H1 (cell line): ENCODE measurements around the gene TSHZ2. TPM values are rescaled to one million over a fixed set of nuclear protein-coding genes. Genes with fewer than 3 reads are reported as not detected.

Source experiments
- CTCF ChIA-PET: fragments of 300-600 bp; sonication (Branson Sonifier 250); formaldehyde crosslinking; loops from one replicate; lab custom pipeline; 2021; ENCODE audit not compliant: partially characterized antibody; lab: Charles Lee
- POLR2A ChIA-PET: fragments of 300-600 bp; sonication (Branson Sonifier 250); formaldehyde crosslinking; loops from one replicate; lab custom pipeline; 2021; ENCODE audit warnings: inconsistent platforms; ENCODE audit not compliant: partially characterized antibody; lab: Charles Lee
- DNase-seq, 2 experiments: peaks; one replicate each; pipeline versions ENCODE4 v3.0.0 to v3.0.0-alpha.2; 2010 to 2022; ENCODE audit warnings: low spot score in 2 of 2, low read depth in 1 of 2, mixed read lengths in 1 of 2
- FAIRE-seq: peaks from 2 replicates; lab custom pipeline; 2011; peaks lifted over from hg19 to GRCh38; lab: Jason Lieb, UNC
- H2AFZ ChIP-seq: 2 replicates; pipeline ENCODE4 v1.8.1; 2012; ENCODE audit warnings: low read length, inconsistent platforms
- H2AK5ac ChIP-seq: 2 replicates; pipeline ENCODE4 v1.6.1; 2013; ENCODE audit warnings: low read depth, low read length
- H2BK120ac ChIP-seq: replicated peaks from 2 replicates; pipeline ENCODE3; 2013; ENCODE audit warnings: low read depth, low read length, inconsistent platforms
- H2BK12ac ChIP-seq: 2 replicates; pipeline ENCODE4 v1.6.1; 2013; ENCODE audit warnings: low read depth, low read length
- H2BK15ac ChIP-seq: 2 replicates; pipeline ENCODE4 v1.6.1; 2013; ENCODE audit warnings: low read length
- H2BK20ac ChIP-seq: 2 replicates; pipeline ENCODE4 v1.6.1; 2013; ENCODE audit warnings: low read length
- H2BK5ac ChIP-seq: 2 replicates; pipeline ENCODE4 v1.6.1; 2013; ENCODE audit warnings: low read depth, low read length
- H3K14ac ChIP-seq: 2 replicates; pipeline ENCODE4 v1.6.1; 2013; ENCODE audit warnings: inconsistent platforms; ENCODE audit not compliant: insufficient read length
- H3K18ac ChIP-seq: 2 replicates; pipeline ENCODE4 v1.6.1; 2013; ENCODE audit warnings: low read length; ENCODE audit errors: extremely low read depth
- H3K23ac ChIP-seq: 2 replicates; pipeline ENCODE4 v1.6.1; 2013; ENCODE audit warnings: inconsistent platforms; ENCODE audit not compliant: insufficient read length
- H3K23me2 ChIP-seq: 2 replicates; pipeline ENCODE4 v1.6.1; 2013; ENCODE audit warnings: low read depth, low read length
- H3K27ac ChIP-seq: 2 replicates; pipeline ENCODE4 v1.6.1; 2011; ENCODE audit warnings: low read depth, low read length, inconsistent platforms
- H3K27me3 ChIP-seq, 4 experiments: replicated peaks in 1 of 4; 1 replicate in 1 of 4; 2 replicates in 3 of 4; pipeline versions ENCODE4 v1.6.1 to v1.8.1; 2011 to 2013; ENCODE audit warnings: low read length in 3 of 4, mild to moderate bottlenecking in 3 of 4, inconsistent platforms in 2 of 4, mixed read lengths in 2 of 4, moderate library complexity in 1 of 4; ENCODE audit not compliant: control insufficient read depth in 3 of 4, insufficient read depth in 3 of 4; ENCODE audit errors: extremely low read depth in 1 of 4
- H3K36me3 ChIP-seq, 4 experiments: 2 replicates each; pipeline versions ENCODE4 v1.6.1 to v1.8.1; 2011 to 2013; ENCODE audit warnings: mild to moderate bottlenecking in 4 of 4, low read length in 3 of 4, moderate library complexity in 2 of 4, control low read depth in 1 of 4, inconsistent platforms in 1 of 4; ENCODE audit not compliant: insufficient read depth in 4 of 4, control insufficient read depth in 2 of 4
- H3K4ac ChIP-seq: replicated peaks from 2 replicates; pipeline ENCODE3; 2013; ENCODE audit warnings: low read length, low read depth, mixed read lengths, inconsistent platforms; ENCODE audit not compliant: insufficient read length
- H3K4me1 ChIP-seq, 4 experiments: replicated peaks in 1 of 4; 1 replicate in 1 of 4; 2 replicates in 3 of 4; pipeline versions ENCODE4 v1.6.1 to v1.8.1; 2011 to 2013; ENCODE audit warnings: low read length in 3 of 4, inconsistent platforms in 2 of 4, mixed read lengths in 1 of 4; ENCODE audit not compliant: insufficient read depth in 4 of 4, control insufficient read depth in 3 of 4
- H3K4me2 ChIP-seq, 2 experiments: 2 replicates each; pipeline versions ENCODE4 v1.6.1 to v1.8.1; 2011 to 2013; ENCODE audit warnings: low read depth in 2 of 2, low read length in 2 of 2, control low read depth in 1 of 2, inconsistent platforms in 1 of 2, mild to moderate bottlenecking in 1 of 2; ENCODE audit not compliant: insufficient read depth in 1 of 2
- H3K4me3 ChIP-seq, 4 experiments: fragments of 200-600, 300-600 bp in 1 of 4; sonication (generic), shearing (Covaris generic), sonication (Bioruptor Twin) in 1 of 4; 2 replicates each; pipeline versions ENCODE4 v1.5.1 to v1.8.1; 2011 to 2016; ENCODE audit warnings: low read length in 4 of 4, low read depth in 3 of 4, control low read depth in 2 of 4, inconsistent platforms in 2 of 4, mild to moderate bottlenecking in 2 of 4, mixed read lengths in 1 of 4, moderate library complexity in 1 of 4; ENCODE audit not compliant: insufficient read depth in 2 of 4; ENCODE audit errors: extremely low read depth in 1 of 4
- H3K56ac ChIP-seq: replicated peaks from 2 replicates; pipeline ENCODE3; 2013; ENCODE audit warnings: low read depth, mild to moderate bottlenecking, mixed read lengths, low read length, inconsistent platforms; ENCODE audit not compliant: insufficient read length
- H3K79me1 ChIP-seq: 2 replicates; pipeline ENCODE4 v1.6.1; 2013; ENCODE audit warnings: low read depth, low read length, control low read depth
- H3K79me2 ChIP-seq, 2 experiments: 2 replicates each; pipeline versions ENCODE4 v1.6.1 to v1.8.1; 2012 to 2013; ENCODE audit warnings: low read length in 2 of 2, mild to moderate bottlenecking in 2 of 2, inconsistent platforms in 1 of 2; ENCODE audit not compliant: insufficient read depth in 2 of 2, control insufficient read depth in 1 of 2
- H3K9ac ChIP-seq, 4 experiments: replicated peaks in 1 of 4; 1 replicate in 1 of 4; 2 replicates in 3 of 4; pipeline versions ENCODE4 v1.6.1 to v1.8.1; 2011 to 2013; ENCODE audit warnings: low read depth in 3 of 4, low read length in 3 of 4, control low read depth in 2 of 4, mild to moderate bottlenecking in 2 of 4, moderate library complexity in 2 of 4, inconsistent platforms in 1 of 4; ENCODE audit errors: extremely low read depth in 1 of 4
- H3K9me3 ChIP-seq, 2 experiments: 2 replicates each; pipeline versions ENCODE4 v1.6.1 to v1.8.1; 2012 to 2013; ENCODE audit warnings: mild to moderate bottlenecking in 2 of 2, moderate library complexity in 2 of 2, control low read depth in 1 of 2, inconsistent platforms in 1 of 2, low read depth in 1 of 2, low read length in 1 of 2, mixed read lengths in 1 of 2; ENCODE audit not compliant: insufficient read depth in 2 of 2
- H4K20me1 ChIP-seq, 2 experiments: replicated peaks in 1 of 2; 2 replicates each; pipeline versions ENCODE3 to v1.8.1; 2011 to 2013; ENCODE audit warnings: inconsistent platforms in 2 of 2, low read length in 2 of 2, mild to moderate bottlenecking in 1 of 2; ENCODE audit not compliant: insufficient read depth in 2 of 2, control insufficient read depth in 1 of 2
- H4K5ac ChIP-seq: 2 replicates; pipeline ENCODE4 v1.6.1; 2013; ENCODE audit warnings: low read length, low read depth, mixed read lengths, inconsistent platforms; ENCODE audit not compliant: insufficient read length
- H4K8ac ChIP-seq: 2 replicates; pipeline ENCODE4 v1.8.0; 2013; ENCODE audit warnings: mild to moderate bottlenecking, moderate library complexity, low read length, inconsistent platforms; ENCODE audit not compliant: insufficient read depth; ENCODE audit errors: extremely low read depth
- H4K91ac ChIP-seq: replicated peaks from 2 replicates; pipeline ENCODE3; 2013; ENCODE audit warnings: low read length, mixed read lengths, inconsistent platforms; ENCODE audit not compliant: insufficient read length
- BACH1 ChIP-seq: IDR thresholded peaks from 2 replicates; pipeline ENCODE4 v1.6.1; 2012; ENCODE audit warnings: low read length, improper control_type of control experiment
- CTCF ChIP-seq, 3 experiments: IDR thresholded peaks; 1 replicate in 2 of 3; 2 replicates in 1 of 3; pipeline versions ENCODE4 v1.5.1 to v1.6.1; 2011; ENCODE audit warnings: low read length in 3 of 3, mild to moderate bottlenecking in 3 of 3, inconsistent platforms in 2 of 3, low read depth in 1 of 3, moderate library complexity in 1 of 3; ENCODE audit not compliant: insufficient read depth in 1 of 3; ENCODE audit errors: control extremely low read depth in 1 of 3
- HDAC6 ChIP-seq: IDR thresholded peaks from one replicate; pipeline ENCODE4 v1.7.1; 2012; ENCODE audit warnings: low read depth, mild to moderate bottlenecking, inconsistent platforms, low read length, moderate library complexity
- RAD21 ChIP-seq, 2 experiments: IDR thresholded peaks in 1 of 2; conservative IDR thresholded peaks in 1 of 2; 2 replicates each; pipeline ENCODE4 v1.6.1; 2011; ENCODE audit warnings: low read depth in 2 of 2, low read length in 2 of 2, improper control_type of control experiment in 1 of 2, inconsistent platforms in 1 of 2, mild to moderate bottlenecking in 1 of 2, moderate library complexity in 1 of 2
- SAP30 ChIP-seq: fragments of 300-600 bp; sonication (generic); IDR thresholded peaks from 2 replicates; pipeline ENCODE4 v1.7.1; 2012; ENCODE audit warnings: low read length, moderate library complexity, mild to moderate bottlenecking, inconsistent platforms; ENCODE audit not compliant: insufficient read depth, insufficient replicate concordance
- SIN3A ChIP-seq, 2 experiments: IDR thresholded peaks in 1 of 2; conservative IDR thresholded peaks in 1 of 2; 2 replicates each; pipeline ENCODE4 v1.6.1; 2011 to 2012; ENCODE audit warnings: low read length in 2 of 2, improper control_type of control experiment in 1 of 2, low read depth in 1 of 2, mild to moderate bottlenecking in 1 of 2
- SIRT6 ChIP-seq: IDR thresholded peaks from one replicate; pipeline ENCODE4 v1.7.1; 2012; ENCODE audit warnings: low read length, inconsistent platforms
- SP2 ChIP-seq: IDR thresholded peaks from 2 replicates; pipeline ENCODE4 v1.6.1; 2012; ENCODE audit warnings: mild to moderate bottlenecking, low read length, inconsistent platforms
- WGBS, 2 experiments: shearing (Covaris generic) in 1 of 2; methylation state at CpG; one replicate each; pipeline versions ENCODE4 v1.1.6 to v1.1.7; 2013 to 2015; ENCODE audit warnings: low lambda C conversion rate in 2 of 2, mixed read lengths in 2 of 2, inconsistent platforms in 1 of 2, low coverage in 1 of 2, missing lambda C conversion rate in 1 of 2; ENCODE audit not compliant: insufficient replicate concordance in 2 of 2, insufficient coverage in 1 of 2, insufficient read length in 1 of 2; ENCODE audit errors: extremely low coverage in 1 of 2, missing lambda C conversion rate in 1 of 2; 5-methylcytosine and 5-hydroxymethylcytosine counted together
- polyA plus RNA-seq, 7 experiments: library from polyadenylated mRNA; depleted of rRNA in 3 of 7; stranded (reverse) in 5 of 7; unstranded in 2 of 7; fragments of >200 nt in 5 of 7; fragments of 200-250 nt in 2 of 7; gene quantifications; 1 replicate in 5 of 7; 2 replicates in 1 of 7; 4 replicates in 1 of 7; pipeline versions ENCODE4 v1.2.1 to v1.2.3, GENCODE V29; 2011 to 2013; ENCODE audit warnings: missing spikeins in 2 of 7, mixed read lengths in 2 of 7
- total RNA-seq: library from RNA; stranded (reverse); fragmentation: NEBNext Ultra II Directional; extraction: Animal tissue kit (Norgen Biotek cat#: 25700); gene quantifications from 2 replicates; pipeline ENCODE4 v1.2.1, GENCODE V29; 2021
- TF ChIP-seq, protein P1 (sequence below): IDR thresholded peaks from 2 replicates; pipeline ENCODE4 v1.6.1; 2012; ENCODE audit warnings: low read length, inconsistent platforms

TSHZ2 gene
- total and polyA plus RNA-seq, 2 of the 8 experiments (the other 6 are each of a cell fraction or from before 2014, with no cell fraction given), result 0.14 to 0.30 TPM

GRCh38 chr20:53190225-53190624 is 218.1 kb downstream of the TSHZ2 start:
- Histone ChIP-seq H2AFZ (0 out of 2 replicates have a peak overlapping the region, but pooled peaks have one; percentile 12), H2BK20ac (no peak overlapping the region), H3K18ac (no peak overlapping the region), H3K23ac (no peak overlapping the region), H3K4me1 (peaks cover 0 to 2% (median under 1%) of the 10 kb centered on the region in 4 experiments; a peak in 2 of 7 replicates), H4K8ac (no peak overlapping the region), H3K56ac (no peak overlapping the region), H4K91ac (no peak overlapping the region), H2BK15ac (no peak overlapping the region), H2BK12ac (no peak overlapping the region), H3K36me3 (no peaks in the 10 kb centered on the region), H3K9ac (no peak overlapping the region), H3K4ac (no peak overlapping the region), H3K79me2 (no peaks in the 10 kb centered on the region), H4K20me1 (no peaks in the 10 kb centered on the region), H3K23me2 (no peaks in the 10 kb centered on the region), H3K4me2 (no peak overlapping the region), H3K14ac (no peak overlapping the region), H2AK5ac (no peak overlapping the region), H2BK120ac (no peak overlapping the region), H4K5ac (no peak overlapping the region), H3K27me3 (no peaks in the 10 kb centered on the region), H3K27ac (no peak overlapping the region), H3K9me3 (no peaks in the 10 kb centered on the region), H2BK5ac (no peak overlapping the region), H3K4me3 (no peak overlapping the region), H3K79me1 (no peaks in the 10 kb centered on the region)
- no peak for FAIRE-seq
- 62% methylated on average over 6 of the region's 6 CpGs; no CpG with 5 or more reads in 1 of the 2 experiments for WGBS, 2 experiments
- ChIA-PET POLR2A (no interaction called here), CTCF (interaction anchor here (0.6 to 6.5 kb wide), 3 partner anchors 17 to 878 kb away, joined by 3 to 31 read pairs (median 6); no protein-coding TSS in a partner anchor)
- no peak for DNase-seq
- TF ChIP-seq SIN3A (conservative IDR thresholded peaks at IDR 0.05 in 1 of 2, IDR thresholded peaks at IDR 0.05 in 1 of 2; ENCODE audit: low read depth in 1 of 2, low read length in 2 of 2), result no peak
- TF ChIP-seq CTCF (IDR thresholded peaks at IDR 0.05; ENCODE audit: control extremely low read depth in 1 of 3, insufficient read depth in 1 of 3, low read depth in 1 of 3, low read length in 3 of 3), result peak; percentile 12 to 40 (median 40); a peak in 3 of 4 replicates
- TF ChIP-seq SAP30, result no peak
- TF ChIP-seq RAD21 (IDR thresholded peaks at IDR 0.05 in 1 of 2, conservative IDR thresholded peaks at IDR 0.05 in 1 of 2; ENCODE audit: low read depth in 2 of 2, low read length in 2 of 2), result peak; percentile 20 to 34; a peak in 3 of 4 replicates
- TF ChIP-seq SIRT6, result no peak
- TF ChIP-seq, protein P1, sequence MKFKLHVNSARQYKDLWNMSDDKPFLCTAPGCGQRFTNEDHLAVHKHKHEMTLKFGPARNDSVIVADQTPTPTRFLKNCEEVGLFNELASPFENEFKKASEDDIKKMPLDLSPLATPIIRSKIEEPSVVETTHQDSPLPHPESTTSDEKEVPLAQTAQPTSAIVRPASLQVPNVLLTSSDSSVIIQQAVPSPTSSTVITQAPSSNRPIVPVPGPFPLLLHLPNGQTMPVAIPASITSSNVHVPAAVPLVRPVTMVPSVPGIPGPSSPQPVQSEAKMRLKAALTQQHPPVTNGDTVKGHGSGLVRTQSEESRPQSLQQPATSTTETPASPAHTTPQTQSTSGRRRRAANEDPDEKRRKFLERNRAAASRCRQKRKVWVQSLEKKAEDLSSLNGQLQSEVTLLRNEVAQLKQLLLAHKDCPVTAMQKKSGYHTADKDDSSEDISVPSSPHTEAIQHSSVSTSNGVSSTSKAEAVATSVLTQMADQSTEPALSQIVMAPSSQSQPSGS, result no peak
- no peak for TF ChIP-seq BACH1
- TF ChIP-seq HDAC6, result no peak
- no peak for TF ChIP-seq SP2
